ENCODE data around the gene TNPO3.

DNA sequence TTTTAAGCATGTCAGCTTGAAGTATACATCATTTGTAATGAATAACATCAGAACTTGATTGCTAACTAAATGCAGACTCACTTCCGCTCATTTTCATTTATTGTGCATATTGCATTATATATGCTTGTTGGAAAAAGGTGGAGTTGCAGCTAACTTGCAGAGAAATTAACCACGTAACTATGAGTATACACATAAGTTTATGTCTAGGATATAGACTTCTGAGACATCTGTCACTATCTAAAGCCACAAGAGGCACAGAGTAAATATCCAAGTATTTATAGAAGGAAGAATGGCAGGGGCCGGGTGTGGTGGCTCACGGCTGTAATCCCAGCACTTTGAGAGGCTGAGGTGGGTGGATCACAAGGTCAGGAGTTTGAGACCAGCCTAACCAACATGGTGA is 47.3 kb downstream of the TNPO3 start:
- TF ChIP-seq EZH2 (IDR thresholded peaks at IDR 0.05), result no peak
- TF ChIP-seq POLR2AphosphoS5 (IDR thresholded peaks at IDR 0.05; ENCODE audit: borderline replicate concordance, low read depth, low read length), result no peak
- no peak for TF ChIP-seq FOXP2 (optimal IDR thresholded peaks at IDR 0.05; ENCODE audit: control extremely low read depth, extremely low read length, insufficient read depth)
